ENCODE results near the gene KNSTRN.

DNA sequence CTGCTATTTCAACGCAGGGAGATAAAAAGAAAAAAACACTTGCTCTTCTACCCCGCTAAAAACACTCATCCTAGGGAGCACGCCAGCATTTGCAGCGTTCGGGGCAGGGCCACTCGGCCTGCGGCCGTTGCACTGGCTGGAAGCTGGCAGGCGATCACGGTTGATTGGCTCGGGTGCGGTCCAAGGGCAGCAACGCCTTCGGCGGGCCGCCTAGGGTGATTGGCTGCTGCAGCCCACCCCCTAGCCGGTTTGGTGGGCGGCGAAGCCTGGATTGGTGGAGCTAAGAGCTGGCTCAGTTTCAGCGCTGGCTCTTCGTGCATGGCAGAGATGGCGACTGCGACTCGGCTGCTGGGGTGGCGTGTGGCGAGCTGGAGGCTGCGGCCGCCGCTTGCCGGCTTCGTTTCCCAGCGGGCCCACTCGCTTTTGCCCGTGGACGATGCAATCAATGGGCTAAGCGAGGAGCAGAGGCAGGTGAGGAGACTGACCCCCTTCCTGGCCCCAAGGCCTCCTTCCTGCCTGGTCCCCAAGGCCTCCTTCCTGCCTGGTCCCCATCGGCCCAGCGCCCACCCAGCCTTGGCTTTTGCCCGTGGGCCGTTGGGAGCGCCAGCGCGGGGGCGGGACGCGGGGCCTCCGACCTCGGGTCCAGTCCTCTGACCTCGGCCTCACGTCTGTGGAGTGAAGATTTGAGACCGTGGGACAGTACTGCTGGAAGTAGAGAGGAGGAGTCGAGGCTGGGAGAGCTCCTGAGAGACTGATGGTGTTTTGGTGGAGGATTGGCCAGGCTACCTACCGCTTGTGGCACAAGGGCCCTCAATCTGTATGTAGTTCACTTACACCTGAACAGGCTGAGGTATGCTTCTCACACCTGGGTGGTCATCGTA lies 23.2 kb downstream of the KNSTRN start, which contains the start of gene IVD:
- TF ChIP-seq, protein P1, sequence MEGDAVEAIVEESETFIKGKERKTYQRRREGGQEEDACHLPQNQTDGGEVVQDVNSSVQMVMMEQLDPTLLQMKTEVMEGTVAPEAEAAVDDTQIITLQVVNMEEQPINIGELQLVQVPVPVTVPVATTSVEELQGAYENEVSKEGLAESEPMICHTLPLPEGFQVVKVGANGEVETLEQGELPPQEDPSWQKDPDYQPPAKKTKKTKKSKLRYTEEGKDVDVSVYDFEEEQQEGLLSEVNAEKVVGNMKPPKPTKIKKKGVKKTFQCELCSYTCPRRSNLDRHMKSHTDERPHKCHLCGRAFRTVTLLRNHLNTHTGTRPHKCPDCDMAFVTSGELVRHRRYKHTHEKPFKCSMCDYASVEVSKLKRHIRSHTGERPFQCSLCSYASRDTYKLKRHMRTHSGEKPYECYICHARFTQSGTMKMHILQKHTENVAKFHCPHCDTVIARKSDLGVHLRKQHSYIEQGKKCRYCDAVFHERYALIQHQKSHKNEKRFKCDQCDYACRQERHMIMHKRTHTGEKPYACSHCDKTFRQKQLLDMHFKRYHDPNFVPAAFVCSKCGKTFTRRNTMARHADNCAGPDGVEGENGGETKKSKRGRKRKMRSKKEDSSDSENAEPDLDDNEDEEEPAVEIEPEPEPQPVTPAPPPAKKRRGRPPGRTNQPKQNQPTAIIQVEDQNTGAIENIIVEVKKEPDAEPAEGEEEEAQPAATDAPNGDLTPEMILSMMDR (conservative IDR thresholded peaks at IDR 0.05), result no peak
- peak; percentile 87; the same call in 1 of the 2 replicates for TF ChIP-seq ZFX (IDR thresholded peaks at IDR 0.05)
